Measurements from ENCODE around the gene ZBTB40.

The ZBTB40 gene

GRCh38 chr1:22553991-22554522 is 102.4 kb downstream of the ZBTB40 start:
- Histone ChIP-seq H3K27me3 (ENCODE audit: insufficient read depth, low read length, poor library complexity) (peaks cover 23% of the 10 kb centered on the region), H3K79me2 (ENCODE audit: insufficient read depth, low read length) (no peaks in the 10 kb centered on the region), H3K9me3 (ENCODE audit: insufficient read depth, low read length, severe bottlenecking) (no peaks in the 10 kb centered on the region), H3K27ac (ENCODE audit: low read length) (no peak overlapping the region), H3K36me3 (ENCODE audit: insufficient read depth, low read length) (no peaks in the 10 kb centered on the region), H2AFZ (ENCODE audit: low read depth, low read length) (no peak overlapping the region), H3K4me2 (ENCODE audit: insufficient read depth, low read length) (no peak overlapping the region), H3K9ac (ENCODE audit: low read depth, low read length) (no peak overlapping the region), H3K4me1 (ENCODE audit: insufficient read depth, low read length) (no peaks in the 10 kb centered on the region), H4K20me1 (ENCODE audit: insufficient read depth, low read length) (peaks cover 6% of the 10 kb centered on the region), H3K4me3 (ENCODE audit: low read depth in 1 of 2, low read length in 2 of 2) (no peak overlapping the region)
- TF ChIP-seq, protein P1, sequence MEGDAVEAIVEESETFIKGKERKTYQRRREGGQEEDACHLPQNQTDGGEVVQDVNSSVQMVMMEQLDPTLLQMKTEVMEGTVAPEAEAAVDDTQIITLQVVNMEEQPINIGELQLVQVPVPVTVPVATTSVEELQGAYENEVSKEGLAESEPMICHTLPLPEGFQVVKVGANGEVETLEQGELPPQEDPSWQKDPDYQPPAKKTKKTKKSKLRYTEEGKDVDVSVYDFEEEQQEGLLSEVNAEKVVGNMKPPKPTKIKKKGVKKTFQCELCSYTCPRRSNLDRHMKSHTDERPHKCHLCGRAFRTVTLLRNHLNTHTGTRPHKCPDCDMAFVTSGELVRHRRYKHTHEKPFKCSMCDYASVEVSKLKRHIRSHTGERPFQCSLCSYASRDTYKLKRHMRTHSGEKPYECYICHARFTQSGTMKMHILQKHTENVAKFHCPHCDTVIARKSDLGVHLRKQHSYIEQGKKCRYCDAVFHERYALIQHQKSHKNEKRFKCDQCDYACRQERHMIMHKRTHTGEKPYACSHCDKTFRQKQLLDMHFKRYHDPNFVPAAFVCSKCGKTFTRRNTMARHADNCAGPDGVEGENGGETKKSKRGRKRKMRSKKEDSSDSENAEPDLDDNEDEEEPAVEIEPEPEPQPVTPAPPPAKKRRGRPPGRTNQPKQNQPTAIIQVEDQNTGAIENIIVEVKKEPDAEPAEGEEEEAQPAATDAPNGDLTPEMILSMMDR (IDR thresholded peaks at IDR 0.05; ENCODE audit: borderline replicate concordance, extremely low read depth, low read length, poor library complexity, severe bottlenecking), result no peak
- TF ChIP-seq EZH2 (IDR thresholded peaks at IDR 0.05; ENCODE audit: borderline replicate concordance, low read depth, low read length, severe bottlenecking), result no peak
- ATAC-seq (ENCODE audit: insufficient read depth, low read depth) (no peak), DNase-seq (no peak)

DNA sequence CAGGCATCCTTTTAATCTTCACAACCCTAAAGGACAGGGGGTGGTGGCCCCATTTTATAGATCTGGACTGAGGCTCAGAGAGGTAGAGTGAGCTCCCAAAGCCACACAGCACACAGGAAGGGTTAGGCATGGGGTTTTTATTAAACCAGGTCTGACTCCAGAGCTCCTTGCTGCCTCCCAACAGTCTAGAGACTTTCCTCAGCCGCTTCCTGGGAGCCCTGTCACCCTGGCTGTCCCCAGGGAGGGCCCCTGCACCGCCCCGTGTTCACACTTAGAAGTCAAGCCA is 103.7 kb downstream of the ZBTB40 start:
- H3K27me3 ChIP-seq (ENCODE audit: insufficient read depth, low read length, poor library complexity), result peaks cover 35% of the 10 kb centered on the region

GRCh38 chr1:22556391-22557104 is 104.9 kb downstream of the ZBTB40 start:
- H3K9ac ChIP-seq (ENCODE audit: low read depth, low read length), result no peak overlapping the region
- no peak overlapping the region for H3K4me2 ChIP-seq (ENCODE audit: insufficient read depth, low read length)
- H3K4me3 ChIP-seq (ENCODE audit: low read depth in 1 of 2, low read length in 2 of 2), result no peak overlapping the region
- H3K4me1 ChIP-seq (ENCODE audit: insufficient read depth, low read length), result no peaks in the 10 kb centered on the region
- DNase-seq (no peak), ATAC-seq (ENCODE audit: insufficient read depth, low read depth) (no peak)
- TF ChIP-seq, protein P1 (IDR thresholded peaks at IDR 0.05; ENCODE audit: borderline replicate concordance, extremely low read depth, low read length, poor library complexity, severe bottlenecking), result no peak
- TF ChIP-seq EZH2 (IDR thresholded peaks at IDR 0.05; ENCODE audit: borderline replicate concordance, low read depth, low read length, severe bottlenecking), result no peak
- H3K79me2 ChIP-seq (ENCODE audit: insufficient read depth, low read length), result no peaks in the 10 kb centered on the region
- H3K27ac ChIP-seq (ENCODE audit: low read length), result no peak overlapping the region
- no peak overlapping the region for H2AFZ ChIP-seq (ENCODE audit: low read depth, low read length)
- no peaks in the 10 kb centered on the region for H3K36me3 ChIP-seq (ENCODE audit: insufficient read depth, low read length)
- peaks cover 40% of the 10 kb centered on the region for H3K27me3 ChIP-seq (ENCODE audit: insufficient read depth, low read length, poor library complexity)
- H3K9me3 ChIP-seq (ENCODE audit: insufficient read depth, low read length, severe bottlenecking), result no peaks in the 10 kb centered on the region
- peaks cover 6% of the 10 kb centered on the region for H4K20me1 ChIP-seq (ENCODE audit: insufficient read depth, low read length)

More for the DNA sequence above, 103.7 kb downstream of the ZBTB40 start:
- Histone ChIP-seq H3K4me3 (ENCODE audit: low read depth in 1 of 2, low read length in 2 of 2) (no peak overlapping the region), H3K9me3 (ENCODE audit: insufficient read depth, low read length, severe bottlenecking) (no peaks in the 10 kb centered on the region), H3K27ac (ENCODE audit: low read length) (no peak overlapping the region), H3K4me1 (ENCODE audit: insufficient read depth, low read length) (no peaks in the 10 kb centered on the region), H4K20me1 (ENCODE audit: insufficient read depth, low read length) (peaks cover 6% of the 10 kb centered on the region), H3K36me3 (ENCODE audit: insufficient read depth, low read length) (no peaks in the 10 kb centered on the region), H3K79me2 (ENCODE audit: insufficient read depth, low read length) (no peaks in the 10 kb centered on the region), H2AFZ (ENCODE audit: low read depth, low read length) (no peak overlapping the region), H3K9ac (ENCODE audit: low read depth, low read length) (no peak overlapping the region), H3K4me2 (ENCODE audit: insufficient read depth, low read length) (no peak overlapping the region)
- no peak for DNase-seq
- no peak for TF ChIP-seq EZH2 (IDR thresholded peaks at IDR 0.05; ENCODE audit: borderline replicate concordance, low read depth, low read length, severe bottlenecking)
- TF ChIP-seq, protein P1 (IDR thresholded peaks at IDR 0.05; ENCODE audit: borderline replicate concordance, extremely low read depth, low read length, poor library complexity, severe bottlenecking), result no peak
- no peak for ATAC-seq (ENCODE audit: insufficient read depth, low read depth)

Data from DND-41 (cell line).